Measurements from ENCODE around the gene AUTS2. TPM values are rescaled to one million over a fixed set of nuclear protein-coding genes. Genes with fewer than 3 reads are reported as not detected.

The AUTS2 gene
- polyA plus RNA-seq, 1 donor from 2014 or later = 97.3 TPM

DNA sequence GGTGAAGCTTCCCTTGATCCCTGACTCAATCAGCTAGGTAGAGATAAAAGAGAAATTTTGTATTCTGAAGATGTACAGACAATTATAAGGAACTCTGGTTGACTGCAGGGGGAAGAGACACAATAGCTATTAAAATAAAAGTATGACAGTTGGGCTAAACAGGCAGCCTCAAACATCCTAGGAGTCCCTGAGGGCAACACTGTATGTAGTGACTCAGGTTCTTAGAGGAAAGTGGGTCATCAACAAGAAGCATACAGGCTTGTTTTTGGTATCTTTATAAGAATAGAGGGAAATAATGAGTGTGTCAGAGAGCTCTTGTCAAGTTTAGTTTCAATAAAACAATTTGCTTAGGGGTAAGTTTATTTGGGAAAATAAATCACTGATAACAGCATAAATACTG, 150.3 kb downstream of the AUTS2 start (continued):
- TF ChIP-seq RAD21 (conservative IDR thresholded peaks at IDR 0.05) = no peak

DNA sequence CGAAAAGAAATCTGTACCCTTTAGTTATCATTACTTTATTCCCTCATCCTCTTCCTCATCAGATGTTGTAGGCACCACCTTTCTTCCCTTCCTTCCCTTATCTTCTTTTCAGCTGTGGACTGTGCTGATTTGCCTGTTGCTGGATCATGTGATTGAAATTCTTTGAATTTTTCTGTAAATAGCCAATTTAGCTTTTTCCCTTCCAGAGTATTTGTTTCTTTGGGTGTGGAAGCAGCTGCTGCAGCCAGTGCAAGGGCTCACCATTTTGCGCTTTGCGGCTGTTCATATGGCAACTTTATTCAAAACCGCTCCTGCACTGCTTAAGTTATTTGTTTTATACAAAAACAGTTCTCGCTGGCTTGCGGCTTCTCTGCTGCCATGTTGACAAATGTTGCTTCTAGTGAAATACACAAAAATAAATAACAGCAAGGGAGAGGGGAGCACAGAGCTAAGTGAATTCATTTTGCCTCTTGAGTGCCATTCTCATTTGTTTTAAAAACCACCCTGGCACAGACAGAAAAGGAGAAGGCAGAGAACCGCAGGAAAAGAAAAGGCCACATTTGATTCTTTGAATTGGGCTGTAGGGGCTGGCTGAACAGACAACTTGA, 151.2 kb downstream of the AUTS2 start:
- Histone ChIP-seq H2AFZ (ENCODE audit: low read depth, low read length) (no peak overlapping the region), H3K27me3 (ENCODE audit: insufficient read depth, low read depth, low read length) (no peaks in the 10 kb centered on the region), H3K9ac (ENCODE audit: low read length) (no peak overlapping the region), H3K9me2 (ENCODE audit: insufficient read depth, low read length) (no peaks in the 10 kb centered on the region), H3K4me3 (ENCODE audit: low read length) (no peak overlapping the region), H3K36me3 (ENCODE audit: insufficient read depth, low read length) (no peaks in the 10 kb centered on the region), H3F3A (ENCODE audit: insufficient read depth, low read length, poor library complexity, severe bottlenecking) (no peaks in the 10 kb centered on the region), H3K27ac (ENCODE audit: low read length) (no peak overlapping the region), H4K20me1 (ENCODE audit: insufficient read depth) (peaks cover 13% of the 10 kb centered on the region), H3K4me2 (ENCODE audit: low read length) (no peak overlapping the region), H3K9me3 (ENCODE audit: low read length) (no peaks in the 10 kb centered on the region), H3K79me2 (replicated peaks; ENCODE audit: insufficient read depth, low read length) (peaks cover 73% of the 10 kb centered on the region)
- no peak for TF ChIP-seq EP300 (conservative IDR thresholded peaks at IDR 0.05; ENCODE audit: poor library complexity, severe bottlenecking)
- TF ChIP-seq, protein P1, sequence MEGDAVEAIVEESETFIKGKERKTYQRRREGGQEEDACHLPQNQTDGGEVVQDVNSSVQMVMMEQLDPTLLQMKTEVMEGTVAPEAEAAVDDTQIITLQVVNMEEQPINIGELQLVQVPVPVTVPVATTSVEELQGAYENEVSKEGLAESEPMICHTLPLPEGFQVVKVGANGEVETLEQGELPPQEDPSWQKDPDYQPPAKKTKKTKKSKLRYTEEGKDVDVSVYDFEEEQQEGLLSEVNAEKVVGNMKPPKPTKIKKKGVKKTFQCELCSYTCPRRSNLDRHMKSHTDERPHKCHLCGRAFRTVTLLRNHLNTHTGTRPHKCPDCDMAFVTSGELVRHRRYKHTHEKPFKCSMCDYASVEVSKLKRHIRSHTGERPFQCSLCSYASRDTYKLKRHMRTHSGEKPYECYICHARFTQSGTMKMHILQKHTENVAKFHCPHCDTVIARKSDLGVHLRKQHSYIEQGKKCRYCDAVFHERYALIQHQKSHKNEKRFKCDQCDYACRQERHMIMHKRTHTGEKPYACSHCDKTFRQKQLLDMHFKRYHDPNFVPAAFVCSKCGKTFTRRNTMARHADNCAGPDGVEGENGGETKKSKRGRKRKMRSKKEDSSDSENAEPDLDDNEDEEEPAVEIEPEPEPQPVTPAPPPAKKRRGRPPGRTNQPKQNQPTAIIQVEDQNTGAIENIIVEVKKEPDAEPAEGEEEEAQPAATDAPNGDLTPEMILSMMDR (IDR thresholded peaks at IDR 0.05; ENCODE audit: poor library complexity, severe bottlenecking) = no peak
- no peak for TF ChIP-seq EZH2 (IDR thresholded peaks at IDR 0.05; ENCODE audit: borderline replicate concordance, insufficient read depth, low read length, poor library complexity, severe bottlenecking)
- TF ChIP-seq POLR2AphosphoS5 (IDR thresholded peaks at IDR 0.05) = no peak
- no peak for TF ChIP-seq RAD21 (conservative IDR thresholded peaks at IDR 0.05)
- TF ChIP-seq SMC3 (conservative IDR thresholded peaks at IDR 0.05; ENCODE audit: poor library complexity) = no peak
- no peak for TF ChIP-seq TAF1 (IDR thresholded peaks at IDR 0.05; ENCODE audit: low read depth)
- no peak for TF ChIP-seq MXI1 (conservative IDR thresholded peaks at IDR 0.05; ENCODE audit: poor library complexity, severe bottlenecking)
- TF ChIP-seq, protein P2, sequence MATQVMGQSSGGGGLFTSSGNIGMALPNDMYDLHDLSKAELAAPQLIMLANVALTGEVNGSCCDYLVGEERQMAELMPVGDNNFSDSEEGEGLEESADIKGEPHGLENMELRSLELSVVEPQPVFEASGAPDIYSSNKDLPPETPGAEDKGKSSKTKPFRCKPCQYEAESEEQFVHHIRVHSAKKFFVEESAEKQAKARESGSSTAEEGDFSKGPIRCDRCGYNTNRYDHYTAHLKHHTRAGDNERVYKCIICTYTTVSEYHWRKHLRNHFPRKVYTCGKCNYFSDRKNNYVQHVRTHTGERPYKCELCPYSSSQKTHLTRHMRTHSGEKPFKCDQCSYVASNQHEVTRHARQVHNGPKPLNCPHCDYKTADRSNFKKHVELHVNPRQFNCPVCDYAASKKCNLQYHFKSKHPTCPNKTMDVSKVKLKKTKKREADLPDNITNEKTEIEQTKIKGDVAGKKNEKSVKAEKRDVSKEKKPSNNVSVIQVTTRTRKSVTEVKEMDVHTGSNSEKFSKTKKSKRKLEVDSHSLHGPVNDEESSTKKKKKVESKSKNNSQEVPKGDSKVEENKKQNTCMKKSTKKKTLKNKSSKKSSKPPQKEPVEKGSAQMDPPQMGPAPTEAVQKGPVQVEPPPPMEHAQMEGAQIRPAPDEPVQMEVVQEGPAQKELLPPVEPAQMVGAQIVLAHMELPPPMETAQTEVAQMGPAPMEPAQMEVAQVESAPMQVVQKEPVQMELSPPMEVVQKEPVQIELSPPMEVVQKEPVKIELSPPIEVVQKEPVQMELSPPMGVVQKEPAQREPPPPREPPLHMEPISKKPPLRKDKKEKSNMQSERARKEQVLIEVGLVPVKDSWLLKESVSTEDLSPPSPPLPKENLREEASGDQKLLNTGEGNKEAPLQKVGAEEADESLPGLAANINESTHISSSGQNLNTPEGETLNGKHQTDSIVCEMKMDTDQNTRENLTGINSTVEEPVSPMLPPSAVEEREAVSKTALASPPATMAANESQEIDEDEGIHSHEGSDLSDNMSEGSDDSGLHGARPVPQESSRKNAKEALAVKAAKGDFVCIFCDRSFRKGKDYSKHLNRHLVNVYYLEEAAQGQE (IDR thresholded peaks at IDR 0.05; ENCODE audit: borderline replicate concordance) = no peak

DNA sequence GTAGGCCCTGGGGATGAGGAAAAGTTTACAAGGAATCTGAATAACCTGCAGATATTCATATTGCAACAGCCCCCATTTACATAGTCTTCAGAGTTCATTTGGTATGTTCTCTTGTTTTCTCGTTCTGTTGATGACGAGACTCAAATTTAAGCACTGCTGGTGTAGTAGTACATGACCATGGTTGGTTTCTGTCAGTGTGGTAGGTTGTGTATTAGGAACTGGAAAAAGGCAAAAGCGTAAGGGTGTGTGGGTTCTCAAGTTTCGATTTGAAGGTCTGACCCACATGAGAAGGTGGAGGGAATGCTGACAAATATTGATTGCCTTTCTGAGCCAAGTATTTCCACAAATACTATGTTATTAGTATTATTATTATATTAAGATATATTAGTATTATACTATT, 151.7 kb downstream of the AUTS2 start:
- H2AFZ ChIP-seq (ENCODE audit: low read depth, low read length) = no peak overlapping the region
- peaks cover 72% of the 10 kb centered on the region for H3K79me2 ChIP-seq (replicated peaks; ENCODE audit: insufficient read depth, low read length)
- no peak overlapping the region for H3K4me3 ChIP-seq (ENCODE audit: low read length)
- H3K27me3 ChIP-seq (ENCODE audit: insufficient read depth, low read depth, low read length) = no peaks in the 10 kb centered on the region
- H3K9me3 ChIP-seq (ENCODE audit: low read length) = no peaks in the 10 kb centered on the region
- H4K20me1 ChIP-seq (ENCODE audit: insufficient read depth) = peaks cover 13% of the 10 kb centered on the region
- H3K27ac ChIP-seq (ENCODE audit: low read length) = no peak overlapping the region
- no peaks in the 10 kb centered on the region for H3K9me2 ChIP-seq (ENCODE audit: insufficient read depth, low read length)
- no peak overlapping the region for H3K9ac ChIP-seq (ENCODE audit: low read length)
- TF ChIP-seq, protein P1 (IDR thresholded peaks at IDR 0.05; ENCODE audit: poor library complexity, severe bottlenecking) = no peak
- TF ChIP-seq EP300 (conservative IDR thresholded peaks at IDR 0.05; ENCODE audit: poor library complexity, severe bottlenecking) (no peak), MXI1 (conservative IDR thresholded peaks at IDR 0.05; ENCODE audit: poor library complexity, severe bottlenecking) (no peak), TAF1 (IDR thresholded peaks at IDR 0.05; ENCODE audit: low read depth) (no peak), POLR2AphosphoS5 (IDR thresholded peaks at IDR 0.05) (no peak), EZH2 (IDR thresholded peaks at IDR 0.05; ENCODE audit: borderline replicate concordance, insufficient read depth, low read length, poor library complexity, severe bottlenecking) (no peak), SMC3 (conservative IDR thresholded peaks at IDR 0.05; ENCODE audit: poor library complexity) (no peak), RAD21 (conservative IDR thresholded peaks at IDR 0.05) (no peak)
- TF ChIP-seq, protein P2 (IDR thresholded peaks at IDR 0.05; ENCODE audit: borderline replicate concordance) = no peak
- no peaks in the 10 kb centered on the region for H3F3A ChIP-seq (ENCODE audit: insufficient read depth, low read length, poor library complexity, severe bottlenecking)
- H3K36me3 ChIP-seq (ENCODE audit: insufficient read depth, low read length) = no peaks in the 10 kb centered on the region
- no peak overlapping the region for H3K4me2 ChIP-seq (ENCODE audit: low read length)
